ENCODE measurements around the gene TBX19.

The TBX19 gene

DNA sequence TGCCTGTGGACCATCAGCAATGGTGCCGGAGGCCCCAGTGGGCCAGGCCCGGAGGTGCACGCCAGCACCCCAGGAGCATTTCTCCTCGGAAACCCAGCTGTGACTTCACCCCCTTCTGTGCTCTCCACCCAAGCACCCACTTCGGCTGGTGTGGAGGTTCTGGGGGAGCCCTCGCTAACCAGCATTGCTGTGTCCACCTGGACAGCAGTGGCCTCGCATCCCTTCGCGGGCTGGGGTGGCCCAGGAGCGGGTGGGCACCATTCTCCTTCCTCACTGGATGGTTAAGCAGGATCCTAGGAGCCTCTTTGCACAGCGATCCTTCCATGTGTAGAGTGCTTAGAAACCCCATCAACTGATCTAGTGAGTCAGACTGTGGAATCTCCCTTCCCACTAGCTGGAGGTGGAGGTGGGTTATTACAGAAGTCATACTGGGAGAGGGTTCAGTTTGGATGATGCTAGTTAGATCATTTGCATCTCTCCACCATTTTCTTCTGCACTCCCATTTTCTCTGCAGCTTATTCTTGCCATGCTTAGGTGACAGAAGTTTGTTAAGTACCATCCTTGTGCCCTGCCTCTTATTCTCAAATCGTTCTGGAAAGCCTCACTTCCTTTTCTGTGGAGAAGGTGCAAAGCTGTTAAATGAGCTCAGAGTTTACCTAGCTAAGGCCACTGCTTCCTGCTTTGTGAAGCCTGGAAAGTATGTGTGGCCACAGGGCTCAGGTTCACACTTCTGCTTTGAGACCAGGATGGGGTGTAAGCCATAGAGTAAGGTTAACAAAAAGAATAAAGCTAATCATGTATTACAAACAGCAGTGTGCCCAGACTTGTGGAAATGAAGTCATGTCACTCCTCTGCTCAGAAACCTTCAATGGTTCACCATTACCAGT, 32.3 kb downstream of the TBX19 start:
- Histone ChIP-seq H3K4me1 (ENCODE audit: control insufficient read depth, low read length) (no peaks in the 10 kb centered on the region), H3K9me2 (replicated peaks; ENCODE audit: control insufficient read depth, low read length) (no peaks in the 10 kb centered on the region), H3K9me3 (ENCODE audit: control insufficient read depth, insufficient read depth, low read length) (no peaks in the 10 kb centered on the region), H3K4me2 (ENCODE audit: low read length) (no peak overlapping the region), H3K79me2 (ENCODE audit: control insufficient read depth, low read length) (no peaks in the 10 kb centered on the region), H4K20me1 (ENCODE audit: control insufficient read depth, insufficient read depth, low read depth, low read length) (no peaks in the 10 kb centered on the region), H3K27ac (ENCODE audit: low read depth, low read length) (no peak overlapping the region), H3K27me3 (ENCODE audit: control insufficient read depth, low read length) (no peaks in the 10 kb centered on the region), H3K36me3 (ENCODE audit: control insufficient read depth, low read length) (no peaks in the 10 kb centered on the region), H3K4me3 (ENCODE audit: low read length) (no peak overlapping the region), H3F3A (ENCODE audit: control insufficient read depth, insufficient read depth) (no peaks in the 10 kb centered on the region)
- TF ChIP-seq, protein P1, sequence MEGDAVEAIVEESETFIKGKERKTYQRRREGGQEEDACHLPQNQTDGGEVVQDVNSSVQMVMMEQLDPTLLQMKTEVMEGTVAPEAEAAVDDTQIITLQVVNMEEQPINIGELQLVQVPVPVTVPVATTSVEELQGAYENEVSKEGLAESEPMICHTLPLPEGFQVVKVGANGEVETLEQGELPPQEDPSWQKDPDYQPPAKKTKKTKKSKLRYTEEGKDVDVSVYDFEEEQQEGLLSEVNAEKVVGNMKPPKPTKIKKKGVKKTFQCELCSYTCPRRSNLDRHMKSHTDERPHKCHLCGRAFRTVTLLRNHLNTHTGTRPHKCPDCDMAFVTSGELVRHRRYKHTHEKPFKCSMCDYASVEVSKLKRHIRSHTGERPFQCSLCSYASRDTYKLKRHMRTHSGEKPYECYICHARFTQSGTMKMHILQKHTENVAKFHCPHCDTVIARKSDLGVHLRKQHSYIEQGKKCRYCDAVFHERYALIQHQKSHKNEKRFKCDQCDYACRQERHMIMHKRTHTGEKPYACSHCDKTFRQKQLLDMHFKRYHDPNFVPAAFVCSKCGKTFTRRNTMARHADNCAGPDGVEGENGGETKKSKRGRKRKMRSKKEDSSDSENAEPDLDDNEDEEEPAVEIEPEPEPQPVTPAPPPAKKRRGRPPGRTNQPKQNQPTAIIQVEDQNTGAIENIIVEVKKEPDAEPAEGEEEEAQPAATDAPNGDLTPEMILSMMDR (IDR thresholded peaks at IDR 0.05; ENCODE audit: low read depth, low read length, poor library complexity, severe bottlenecking), result no peak
- no peak for TF ChIP-seq EZH2phosphoT487 (IDR thresholded peaks at IDR 0.05; ENCODE audit: borderline replicate concordance, low read length)

DNA sequence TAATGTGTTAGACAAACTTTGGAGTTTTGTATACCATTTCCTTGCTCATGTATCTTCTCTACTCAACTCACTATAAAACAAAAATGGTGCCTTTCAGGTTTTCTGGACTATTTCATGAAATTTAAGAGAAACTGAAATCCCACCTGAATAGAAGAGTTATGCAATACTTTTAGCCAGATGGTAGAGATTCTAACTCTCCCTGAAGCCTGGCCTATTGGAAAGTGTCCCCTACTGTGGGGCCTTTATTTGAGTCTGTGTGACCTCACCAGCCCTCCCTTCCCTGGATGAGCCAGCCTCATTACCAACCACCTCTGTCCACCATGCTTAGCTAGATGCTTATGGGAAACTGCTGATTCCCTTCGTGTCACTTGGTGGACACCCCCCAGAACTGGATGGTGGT, 35.5 kb downstream of the TBX19 start:
- H3K9me2 ChIP-seq (replicated peaks; ENCODE audit: control insufficient read depth, low read length), result no peaks in the 10 kb centered on the region
- H3K4me3 ChIP-seq (ENCODE audit: low read length), result no peak overlapping the region
- H3K4me1 ChIP-seq (ENCODE audit: control insufficient read depth, low read length), result no peaks in the 10 kb centered on the region
- no peaks in the 10 kb centered on the region for H4K20me1 ChIP-seq (ENCODE audit: control insufficient read depth, insufficient read depth, low read depth, low read length)
- H3F3A ChIP-seq (ENCODE audit: control insufficient read depth, insufficient read depth), result no peaks in the 10 kb centered on the region
- no peaks in the 10 kb centered on the region for H3K79me2 ChIP-seq (ENCODE audit: control insufficient read depth, low read length)
- TF ChIP-seq, protein P1 (IDR thresholded peaks at IDR 0.05; ENCODE audit: low read depth, low read length, poor library complexity, severe bottlenecking), result no peak
- TF ChIP-seq EZH2phosphoT487 (IDR thresholded peaks at IDR 0.05; ENCODE audit: borderline replicate concordance, low read length), result no peak
- no peak overlapping the region for H3K4me2 ChIP-seq (ENCODE audit: low read length)
- no peaks in the 10 kb centered on the region for H3K27me3 ChIP-seq (ENCODE audit: control insufficient read depth, low read length)
- no peaks in the 10 kb centered on the region for H3K9me3 ChIP-seq (ENCODE audit: control insufficient read depth, insufficient read depth, low read length)
- H3K36me3 ChIP-seq (ENCODE audit: control insufficient read depth, low read length), result no peaks in the 10 kb centered on the region
- H3K27ac ChIP-seq (ENCODE audit: low read depth, low read length), result no peak overlapping the region

DNA sequence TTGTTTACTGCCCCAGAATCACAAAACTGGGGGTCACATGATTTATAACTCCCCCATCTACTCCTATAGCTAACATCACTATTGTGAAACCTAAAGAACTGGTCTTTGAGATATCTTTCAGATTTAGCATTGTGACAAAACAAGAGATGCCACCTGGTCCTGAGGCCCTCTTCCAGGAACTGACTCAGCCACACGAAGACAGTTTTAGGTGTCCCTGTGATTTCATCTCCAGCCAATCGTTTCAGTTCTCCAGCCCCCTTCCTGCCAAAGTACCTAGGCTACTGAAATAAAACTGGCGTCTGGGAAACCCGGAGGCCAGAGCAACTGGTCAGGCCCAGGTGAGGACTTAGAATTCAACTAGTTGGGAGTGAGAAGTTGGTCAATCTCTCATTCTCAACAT, 36.6 kb downstream of the TBX19 start:
- Histone ChIP-seq H3F3A (ENCODE audit: control insufficient read depth, insufficient read depth) (no peaks in the 10 kb centered on the region), H3K4me3 (ENCODE audit: low read length) (no peak overlapping the region), H3K79me2 (ENCODE audit: control insufficient read depth, low read length) (no peaks in the 10 kb centered on the region), H3K9me3 (ENCODE audit: control insufficient read depth, insufficient read depth, low read length) (no peaks in the 10 kb centered on the region), H3K4me2 (ENCODE audit: low read length) (no peak overlapping the region), H3K27me3 (ENCODE audit: control insufficient read depth, low read length) (no peaks in the 10 kb centered on the region), H3K4me1 (ENCODE audit: control insufficient read depth, low read length) (no peaks in the 10 kb centered on the region), H3K36me3 (ENCODE audit: control insufficient read depth, low read length) (no peaks in the 10 kb centered on the region), H3K9me2 (replicated peaks; ENCODE audit: control insufficient read depth, low read length) (no peaks in the 10 kb centered on the region), H3K27ac (ENCODE audit: low read depth, low read length) (no peak overlapping the region), H4K20me1 (ENCODE audit: control insufficient read depth, insufficient read depth, low read depth, low read length) (no peaks in the 10 kb centered on the region)
- no peak for TF ChIP-seq EZH2phosphoT487 (IDR thresholded peaks at IDR 0.05; ENCODE audit: borderline replicate concordance, low read length)
- TF ChIP-seq, protein P1 (IDR thresholded peaks at IDR 0.05; ENCODE audit: low read depth, low read length, poor library complexity, severe bottlenecking), result no peak

Measured in DOHH2 (cell line).